Fibroblast of peridontal ligament (primary cell): Measurements from ENCODE around the gene FGFRL1.
"Not testable (repeated sequence)": the region's sequence is repeated elsewhere in the genome, so short reads cannot be mapped to it uniquely, and the experiment has no call there.

Experiments used
- DNase-seq: peaks from one replicate; pipeline ENCODE4 v3.0.0-alpha.2; 2010; ENCODE audit errors: extremely low read depth

Gene FGFRL1

GRCh38 chr4:973431-974397 lies 37.7 kb upstream of the FGFRL1 start, which contains the start of gene DGKQ:
DGKQ (minus strand) TSS chr4:973569; CDS start chr4:973482, 87 bp downstream.
- DNase-seq, result peak; percentile 74

- no peak for DNase-seq
Measured at GRCh38 chr4:974668-975067, 36.8 kb upstream of the FGFRL1 start.

- not testable (repeated sequence) for DNase-seq
Measured at GRCh38 chr4:976016-976415, 35.4 kb upstream of the FGFRL1 start.

- DNase-seq, result peak; percentile 59
Measured at GRCh38 chr4:978957-979701, 32.3 kb upstream of the FGFRL1 start.

- DNase-seq, result no peak
Measured at GRCh38 chr4:982291-982690, 29.1 kb upstream of the FGFRL1 start.

GRCh38 chr4:982814-983213 lies 28.6 kb upstream of the FGFRL1 start:
- no peak for DNase-seq

GRCh38 chr4:984336-985054 lies 26.9 kb upstream of the FGFRL1 start:
- no peak for DNase-seq

GRCh38 chr4:985123-985830 lies 26.1 kb upstream of the FGFRL1 start:
- no peak for DNase-seq

- peak; percentile 27 for DNase-seq
Measured at GRCh38 chr4:986428-986878, 25.0 kb upstream of the FGFRL1 start.

- DNase-seq, result peak; percentile 45
Measured at GRCh38 chr4:986879-987623, 24.4 kb upstream of the FGFRL1 start, which contains the start of gene IDUA. IDUA (plus strand) TSS chr4:987044; CDS start chr4:987085, 41 bp downstream.

- DNase-seq, result peak; percentile 35
Measured at GRCh38 chr4:987624-988513, 23.6 kb upstream of the FGFRL1 start.

- DNase-seq, result no peak
Measured at GRCh38 chr4:988726-989721, 22.4 kb upstream of the FGFRL1 start.

GRCh38 chr4:989722-990471 lies 21.5 kb upstream of the FGFRL1 start:
- DNase-seq, result no peak

GRCh38 chr4:990746-991367 lies 20.6 kb upstream of the FGFRL1 start:
- DNase-seq, result no peak

GRCh38 chr4:991451-992296 lies 19.8 kb upstream of the FGFRL1 start:
- no peak for DNase-seq
